Osteoblast (primary cell): Measurements from ENCODE around the gene CNTN5. TPM values are rescaled to one million over a fixed set of nuclear protein-coding genes. Genes with fewer than 3 reads are reported as not detected.

Source experiments
- DNase-seq: peaks from one replicate; pipeline ENCODE4 v3.0.0; 2011; ENCODE audit warnings: low spot score, mixed read lengths; ENCODE audit not compliant: insufficient read length; ENCODE audit errors: missing footprints
- H2AFZ ChIP-seq: 2 replicates; pipeline ENCODE4 v1.6.0; 2011; ENCODE audit warnings: mild to moderate bottlenecking, low read length
- H3K27ac ChIP-seq: 2 replicates; pipeline ENCODE4 v1.5.1; 2011; ENCODE audit warnings: mild to moderate bottlenecking, low read depth, low read length, moderate library complexity
- H3K27me3 ChIP-seq: 2 replicates; pipeline ENCODE4 v1.6.0; 2012; ENCODE audit warnings: mild to moderate bottlenecking, control low read depth, inconsistent platforms, low read length, moderate library complexity; ENCODE audit not compliant: insufficient read depth
- H3K36me3 ChIP-seq: 2 replicates; pipeline ENCODE4 v1.5.1; 2011; ENCODE audit warnings: mild to moderate bottlenecking, low read length, control low read depth, moderate library complexity; ENCODE audit not compliant: insufficient read depth
- H3K4me1 ChIP-seq: 2 replicates; pipeline ENCODE4 v1.5.1; 2011; ENCODE audit warnings: mild to moderate bottlenecking, low read length, control low read depth, moderate library complexity; ENCODE audit not compliant: insufficient read depth
- H3K4me2 ChIP-seq: 2 replicates; pipeline ENCODE4 v1.6.0; 2011; ENCODE audit warnings: mild to moderate bottlenecking, low read length; ENCODE audit not compliant: insufficient read depth
- H3K4me3 ChIP-seq: fragments of 200-600 bp; sonication (generic); 3 replicates; pipeline ENCODE4 v1.5.1; 2012; ENCODE audit warnings: mild to moderate bottlenecking, low read length, inconsistent platforms; ENCODE audit not compliant: insufficient read depth
- H3K79me2 ChIP-seq: 2 replicates; pipeline ENCODE4 v1.6.0; 2012; ENCODE audit warnings: mild to moderate bottlenecking, low read length, control low read depth, inconsistent platforms; ENCODE audit not compliant: insufficient read depth
- H3K9me3 ChIP-seq: 2 replicates; pipeline ENCODE4 v1.5.1; 2011; ENCODE audit warnings: low read depth, low read length, control low read depth
- H4K20me1 ChIP-seq: 2 replicates; pipeline ENCODE4 v1.6.0; 2012; ENCODE audit warnings: mild to moderate bottlenecking, low read length, control low read depth; ENCODE audit not compliant: insufficient read depth
- CTCF ChIP-seq: IDR thresholded peaks from 2 replicates; pipeline ENCODE4 v1.5.1; 2011; ENCODE audit warnings: mild to moderate bottlenecking, low read depth, low read length, moderate library complexity; ENCODE audit errors: extremely low read depth
- total RNA-seq: library from RNA; depleted of rRNA; stranded (reverse); fragments of >200 nt; gene quantifications from 2 replicates; pipeline ENCODE4 v1.2.3, GENCODE V29; 2012

The CNTN5 gene
- total RNA-seq, 1 donor = not detected

GRCh38 chr11:99037057-99037456, 16.3 kb downstream of the CNTN5 start:
- no peak overlapping the region for H2AFZ ChIP-seq
- no peaks in the 10 kb centered on the region for H3K27me3 ChIP-seq
- H3K79me2 ChIP-seq = no peaks in the 10 kb centered on the region
- no peaks in the 10 kb centered on the region for H4K20me1 ChIP-seq
- H3K9me3 ChIP-seq = no peaks in the 10 kb centered on the region
- no peaks in the 10 kb centered on the region for H3K4me1 ChIP-seq
- H3K36me3 ChIP-seq = no peaks in the 10 kb centered on the region
- no peak for TF ChIP-seq CTCF
- no peak overlapping the region for H3K4me3 ChIP-seq
- no peak overlapping the region for H3K4me2 ChIP-seq
- H3K27ac ChIP-seq = no peak overlapping the region
- no peak for DNase-seq

GRCh38 chr11:99063331-99063730, 42.6 kb downstream of the CNTN5 start:
- Histone ChIP-seq H3K4me1 (no peaks in the 10 kb centered on the region), H2AFZ (no peak overlapping the region), H3K27ac (no peak overlapping the region), H3K27me3 (no peaks in the 10 kb centered on the region), H3K9me3 (no peaks in the 10 kb centered on the region), H3K79me2 (no peaks in the 10 kb centered on the region), H4K20me1 (no peaks in the 10 kb centered on the region), H3K4me2 (no peak overlapping the region), H3K4me3 (no peak overlapping the region), H3K36me3 (no peaks in the 10 kb centered on the region)
- no peak for DNase-seq
- no peak for TF ChIP-seq CTCF

GRCh38 chr11:99065121-99065520, 44.4 kb downstream of the CNTN5 start:
- Histone ChIP-seq H3K36me3 (no peaks in the 10 kb centered on the region), H4K20me1 (no peaks in the 10 kb centered on the region), H3K79me2 (no peaks in the 10 kb centered on the region), H3K4me1 (no peaks in the 10 kb centered on the region), H3K27ac (no peak overlapping the region), H3K4me2 (no peak overlapping the region), H3K27me3 (no peaks in the 10 kb centered on the region), H3K9me3 (no peaks in the 10 kb centered on the region), H2AFZ (no peak overlapping the region), H3K4me3 (no peak overlapping the region)
- no peak for DNase-seq
- no peak for TF ChIP-seq CTCF

- no peaks in the 10 kb centered on the region for H3K79me2 ChIP-seq
- no peaks in the 10 kb centered on the region for H3K4me1 ChIP-seq
- no peak overlapping the region for H3K4me2 ChIP-seq
- H3K36me3 ChIP-seq = no peaks in the 10 kb centered on the region
- TF ChIP-seq CTCF = no peak
- H3K4me3 ChIP-seq = no peak overlapping the region
- no peaks in the 10 kb centered on the region for H4K20me1 ChIP-seq
- H3K27ac ChIP-seq = no peak overlapping the region
- no peak for DNase-seq
- no peaks in the 10 kb centered on the region for H3K9me3 ChIP-seq
- no peak overlapping the region for H2AFZ ChIP-seq
- H3K27me3 ChIP-seq = no peaks in the 10 kb centered on the region
Observed at GRCh38 chr11:99066618-99067317, 46.0 kb downstream of the CNTN5 start.
